AG04450 (cell line): ENCODE data around the gene CRIP3. TPM values are rescaled to one million over a fixed set of nuclear protein-coding genes. Genes with fewer than 3 reads are reported as not detected.

Experiments used
- CTCF ChIA-PET: fragments of 300-600, 350-600 bp; formaldehyde crosslinking; extraction: SDS; loops from one replicate; lab custom pipeline; 2022; ENCODE audit warnings: antibody characterized with exemption, inconsistent platforms; lab: Charles Lee
- POLR2A ChIA-PET: fragments of 350-600 bp; formaldehyde crosslinking; extraction: SDS; loops from one replicate; lab custom pipeline; 2021; ENCODE audit warnings: antibody characterized with exemption, inconsistent platforms; lab: Yijun Ruan, JAX
- DNase-seq: peaks from one replicate; pipeline ENCODE4 v3.0.0-alpha.2; 2011; ENCODE audit warnings: low read depth, low spot score
- H3K27ac ChIP-seq: one replicate; pipeline ENCODE4 v1.5.1; 2012; ENCODE audit warnings: low read depth, low read length, control low read depth
- H3K27me3 ChIP-seq: one replicate; pipeline ENCODE4 v1.6.0; 2012; ENCODE audit warnings: low read length; ENCODE audit not compliant: control insufficient read depth, insufficient read depth
- H3K4me3 ChIP-seq: 2 replicates; pipeline ENCODE4 v1.5.1; 2011; ENCODE audit warnings: mild to moderate bottlenecking, low read depth, low read length, control low read depth
- H3K9me3 ChIP-seq: 2 replicates; pipeline ENCODE4 v1.5.1; 2012; ENCODE audit warnings: low read length; ENCODE audit not compliant: control insufficient read depth, insufficient read depth
- CTCF ChIP-seq: IDR thresholded peaks from 2 replicates; pipeline ENCODE4 v1.5.1; 2011; ENCODE audit warnings: low read depth, low read length, control low read depth, inconsistent platforms
- polyA plus RNA-seq: library from polyadenylated mRNA; depleted of rRNA; stranded (reverse); fragments of >200 nt; gene quantifications from 2 replicates; pipeline ENCODE4 v1.2.3, GENCODE V29; 2011

The CRIP3 gene
- polyA plus RNA-seq, 1 experiment: not detected

- Histone ChIP-seq H3K9me3 (no peaks in the 10 kb centered on the region), H3K4me3 (no peak overlapping the region), H3K27ac (no peak overlapping the region), H3K27me3 (peaks cover 17% of the 10 kb centered on the region)
- ChIA-PET POLR2A (no interaction called here), CTCF (interaction anchor here (0.6 kb wide), 1 partner anchor 216 kb away, joined by 4 read pairs; no protein-coding TSS in a partner anchor)
- no peak for TF ChIP-seq CTCF
- DNase-seq: no peak
Observed at GRCh38 chr6:43282060-43282459, 26.6 kb downstream of the CRIP3 start.

GRCh38 chr6:43280234-43280633 lies 28.4 kb downstream of the CRIP3 start:
- H3K27ac ChIP-seq: no peak overlapping the region
- ChIA-PET POLR2A (no interaction called here), CTCF (interaction anchor here (0.9 to 1.3 kb wide), 3 partner anchors 12 to 227 kb away, joined by 3 to 4 read pairs (median 3); no protein-coding TSS in a partner anchor)
- DNase-seq: no peak
- TF ChIP-seq CTCF: no peak
- H3K4me3 ChIP-seq: no peak overlapping the region
- H3K9me3 ChIP-seq: no peaks in the 10 kb centered on the region
- peaks cover 25% of the 10 kb centered on the region for H3K27me3 ChIP-seq

GRCh38 chr6:43278524-43279078 lies 30.0 kb downstream of the CRIP3 start:
- no peak for TF ChIP-seq CTCF
- Histone ChIP-seq H3K9me3 (no peaks in the 10 kb centered on the region), H3K27ac (no peak overlapping the region), H3K4me3 (no peak overlapping the region), H3K27me3 (peaks cover 38% of the 10 kb centered on the region)
- no peak for DNase-seq
- CTCF ChIA-PET: interaction anchor here (1.9 kb wide), 1 partner anchor 56 kb away, joined by 4 read pairs; no protein-coding TSS in a partner anchor
- POLR2A ChIA-PET: no interaction called here

GRCh38 chr6:43277643-43278523 lies 30.7 kb downstream of the CRIP3 start:
- Histone ChIP-seq H3K9me3 (no peaks in the 10 kb centered on the region), H3K27me3 (peaks cover 43% of the 10 kb centered on the region), H3K4me3 (no peak overlapping the region), H3K27ac (no peak overlapping the region)
- CTCF ChIA-PET: interaction anchor here (1.9 kb wide), 1 partner anchor 57 kb away, joined by 4 read pairs; no protein-coding TSS in a partner anchor
- POLR2A ChIA-PET: no interaction called here
- no peak for TF ChIP-seq CTCF
- no peak for DNase-seq

GRCh38 chr6:43277306-43277642 lies 31.4 kb downstream of the CRIP3 start:
- POLR2A ChIA-PET: no interaction called here
- no peak for DNase-seq
- Histone ChIP-seq H3K27me3 (peaks cover 44% of the 10 kb centered on the region), H3K27ac (no peak overlapping the region), H3K4me3 (no peak overlapping the region), H3K9me3 (no peaks in the 10 kb centered on the region)
- no peak for TF ChIP-seq CTCF
- CTCF ChIA-PET: interaction anchor here (1.9 kb wide), 1 partner anchor 57 kb away, joined by 4 read pairs; no protein-coding TSS in a partner anchor
